8988T (cell line): ENCODE data around the gene SEC11A.
"Not testable (repeated sequence)": the region's sequence is repeated elsewhere in the genome, so short reads cannot be mapped to it uniquely, and the experiment has no call there.

Experiments used
- DNase-seq: peaks from one replicate; pipeline ENCODE4 v3.0.0; 2011

Gene SEC11A

DNA sequence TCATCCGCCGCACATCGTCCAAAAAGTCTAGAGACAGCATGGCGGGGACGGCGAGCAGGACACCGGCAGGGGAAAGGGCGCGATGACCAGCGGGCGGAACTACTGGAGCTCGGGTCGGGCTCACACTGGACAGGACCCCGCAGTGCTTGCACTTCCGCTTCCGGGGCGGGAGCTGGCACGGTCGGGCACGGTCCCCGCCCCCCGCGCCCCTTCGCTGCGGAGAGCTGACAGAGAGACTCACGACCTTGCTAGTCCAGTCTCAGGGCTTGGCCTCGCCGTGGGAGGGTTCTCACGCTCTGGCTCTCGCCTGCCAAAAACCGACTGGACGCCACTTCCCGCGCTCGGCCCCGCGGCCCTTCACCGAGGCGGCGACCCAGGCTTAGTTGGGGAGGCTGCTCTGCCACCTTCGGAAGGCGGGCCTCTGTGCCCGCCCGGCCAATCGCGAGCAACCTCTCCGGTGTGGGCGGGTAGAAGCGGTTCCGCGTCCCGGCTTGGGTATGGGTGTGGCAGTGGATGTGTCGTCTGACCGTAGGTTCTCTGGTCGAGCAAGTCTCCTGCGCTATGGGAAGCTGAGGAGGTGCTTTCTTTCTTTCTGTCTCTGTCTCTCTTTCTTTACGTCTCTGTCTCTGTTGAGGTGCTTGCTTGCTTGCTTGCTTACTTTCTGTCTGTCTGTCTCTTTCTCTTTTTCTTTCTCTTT, at the start of gene SEC11A:
Gene SEC11A, minus strand, starts transcription at position 104 of the 697 bp plus-strand sequence. Its CDS starts 64 bp downstream, at position 40.
- DNase-seq = peak; percentile 76

GRCh38 chr15:84765675-84766074, 49.7 kb upstream of the SEC11A start:
- DNase-seq = no peak

DNA sequence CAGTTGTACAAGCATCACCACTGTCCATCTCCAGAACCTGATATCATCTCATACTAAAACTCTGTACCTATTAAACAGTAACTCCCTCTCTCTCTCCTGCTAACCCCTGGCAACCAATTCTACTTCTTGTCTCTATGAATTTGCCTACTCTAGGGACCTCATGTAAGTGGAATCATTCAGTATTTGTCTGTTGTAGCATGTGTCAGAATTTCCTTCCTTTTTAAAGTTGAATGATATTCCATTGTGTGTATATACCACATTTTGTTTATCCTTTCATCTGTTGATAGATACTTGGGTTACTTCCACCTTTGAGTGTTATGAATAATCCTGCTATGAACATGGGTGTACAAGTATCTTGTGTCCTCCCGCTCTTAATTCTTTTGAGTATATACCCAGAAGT, 49.0 kb upstream of the SEC11A start:
- no peak for DNase-seq

GRCh38 chr15:84764585-84764984, 48.6 kb upstream of the SEC11A start:
- no peak for DNase-seq

GRCh38 chr15:84762840-84763572, 47.1 kb upstream of the SEC11A start:
- no peak for DNase-seq

GRCh38 chr15:84761607-84762131, 45.7 kb upstream of the SEC11A start:
- no peak for DNase-seq

GRCh38 chr15:84760219-84760618, 44.3 kb upstream of the SEC11A start:
- DNase-seq = no peak

GRCh38 chr15:84759018-84759417, 43.1 kb upstream of the SEC11A start:
- no peak for DNase-seq

GRCh38 chr15:84755736-84756527, 40.0 kb upstream of the SEC11A start:
- DNase-seq = no peak

GRCh38 chr15:84754889-84755288, 39.0 kb upstream of the SEC11A start:
- not testable (repeated sequence) for DNase-seq

- no peak for DNase-seq
These were observed 36.8 kb upstream of the SEC11A start for GRCh38 chr15:84752700-84753099.

DNA sequence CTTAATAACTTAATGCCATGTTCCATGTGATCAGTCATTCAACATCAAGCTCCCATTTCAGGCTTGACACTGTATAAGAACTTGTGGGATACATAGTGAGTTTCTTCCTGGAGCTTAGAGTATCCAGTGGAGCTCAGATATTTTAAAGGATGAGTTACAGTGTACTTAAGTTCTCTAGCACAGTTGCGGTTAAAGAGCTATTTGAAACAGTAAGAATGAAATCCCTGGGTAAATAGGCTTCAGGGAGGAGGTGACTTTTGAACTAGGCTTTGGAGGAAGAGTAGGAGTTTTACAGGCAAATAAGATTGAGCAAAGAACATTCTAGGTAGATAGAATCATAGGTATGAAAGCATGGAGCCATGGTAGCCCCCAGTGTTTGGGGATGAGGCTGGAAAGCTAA, 36.3 kb upstream of the SEC11A start:
- no peak for DNase-seq

GRCh38 chr15:84751721-84752120, 35.8 kb upstream of the SEC11A start:
- DNase-seq = not testable (repeated sequence)

GRCh38 chr15:84750583-84751092, 34.7 kb upstream of the SEC11A start:
- DNase-seq = no peak

GRCh38 chr15:84749111-84749991, 33.4 kb upstream of the SEC11A start:
- no peak for DNase-seq

DNA sequence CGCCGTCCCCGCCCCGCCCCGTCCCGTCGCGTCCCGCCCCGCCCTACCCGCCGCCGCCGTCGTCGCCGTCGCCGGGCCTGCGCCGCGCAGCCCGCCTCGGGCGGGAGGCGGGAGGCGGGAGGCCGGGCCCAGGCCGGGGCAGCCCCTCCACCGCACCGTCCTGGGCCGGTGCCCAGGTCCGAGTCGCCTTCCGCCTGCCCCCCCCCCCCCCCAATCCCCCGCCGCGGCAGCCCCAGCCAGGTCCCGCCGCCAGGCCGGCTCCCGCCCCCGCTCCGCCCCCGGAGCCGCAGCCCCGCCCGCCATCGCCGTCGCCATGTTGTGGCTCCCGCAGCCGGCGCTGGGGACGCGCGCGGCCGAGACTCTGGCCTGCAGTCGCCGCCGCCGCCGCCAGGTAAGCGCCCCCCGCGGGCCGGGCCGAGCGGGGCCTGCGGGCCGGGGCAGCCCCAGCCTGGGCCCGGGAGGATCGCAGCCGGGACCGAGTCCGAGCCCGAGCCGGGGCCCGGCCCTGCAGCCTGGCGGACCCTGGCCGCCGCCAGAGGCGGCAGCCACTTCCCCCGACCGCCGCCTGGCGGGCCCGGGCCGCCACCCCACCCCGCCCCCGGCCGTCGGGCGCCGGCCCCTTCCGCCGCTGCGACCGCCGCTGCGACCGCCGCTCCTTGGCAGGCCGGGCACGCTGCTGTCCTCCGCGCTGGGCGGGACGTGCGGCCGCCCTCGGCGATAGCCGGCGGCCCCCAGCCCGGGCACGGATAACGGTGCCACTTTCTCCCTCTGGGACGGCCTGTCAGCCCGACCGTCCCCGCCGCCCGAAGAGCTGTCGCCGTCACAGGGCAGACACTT, 32.6 kb upstream of the SEC11A start, which contains the start of gene ZNF592:
Gene ZNF592, plus strand, starts transcription at position 319 of the 837 bp plus-strand sequence. CDS start 34,084 bp downstream, outside the sequence.
- DNase-seq = peak; percentile 59

GRCh38 chr15:84747416-84748273, 31.7 kb upstream of the SEC11A start:
- DNase-seq = no peak

GRCh38 chr15:84741121-84741520, 25.2 kb upstream of the SEC11A start:
- DNase-seq = no peak

GRCh38 chr15:84740691-84741090, 24.8 kb upstream of the SEC11A start:
- DNase-seq = no peak

DNA sequence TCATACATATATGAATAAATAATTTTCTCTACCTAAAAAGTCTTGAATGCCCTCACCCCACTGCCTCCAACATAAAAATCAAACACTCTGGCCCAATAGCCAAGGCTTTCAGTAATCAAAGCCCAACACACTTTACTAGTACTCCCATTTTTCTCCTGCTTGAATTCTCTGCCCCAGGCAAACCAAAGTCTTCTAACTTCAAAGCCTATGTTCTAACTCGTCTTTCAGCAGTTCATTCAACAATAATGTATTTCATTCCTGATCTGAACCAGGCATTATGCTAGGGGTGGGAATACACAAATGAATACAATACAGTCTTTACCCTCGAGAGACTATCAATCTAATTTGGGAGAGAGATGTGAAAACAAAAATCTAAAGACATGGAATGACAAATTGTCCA, 21.1 kb upstream of the SEC11A start:
- no peak for DNase-seq
